ENCODE measurements around the gene ATAD2B. TPM values are rescaled to one million over a fixed set of nuclear protein-coding genes. Genes with fewer than 3 reads are reported as not detected.
A peak's percentile ranks its signal among the peaks of the same experiment; 100 is the strongest.

The ATAD2B gene
- total and polyA plus RNA-seq, 2 experiments from 2014 or later: 4.8 to 6.7 TPM

DNA sequence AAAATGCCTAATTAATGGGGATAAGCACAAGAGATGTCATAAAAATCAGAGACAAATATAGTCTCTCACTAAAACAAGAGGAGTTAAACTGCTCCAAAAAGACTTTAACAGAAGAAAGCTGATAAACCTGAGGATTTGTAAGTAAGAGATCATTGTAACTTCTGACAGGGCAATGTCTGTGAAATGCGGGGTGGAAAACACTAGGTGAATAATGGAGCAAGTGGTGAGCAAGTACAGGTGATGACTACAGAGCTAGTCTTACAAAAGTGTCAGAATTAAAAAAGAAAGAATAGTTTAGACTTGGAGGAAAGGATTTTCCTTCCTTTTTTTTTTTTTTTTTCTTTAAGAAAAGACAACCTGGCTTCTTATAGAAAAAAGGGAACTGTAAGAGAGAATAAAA is 22.7 kb downstream of the ATAD2B start:
- 90 to 100% methylated on average over 1 of the region's 1 CpG for WGBS, 2 experiments (ENCODE audit: low coverage in 1 of 2, low lambda C conversion rate in 2 of 2, missing lambda C conversion rate in 2 of 2)
- Histone ChIP-seq H3K4me3 (no peak overlapping the region), H3K4me1 (ENCODE audit: insufficient read depth) (peaks cover 43% of the 10 kb centered on the region), H3K4me2 (ENCODE audit: unreplicated experiment) (peak overlapping the region; percentile 16), H4K20me1 (ENCODE audit: insufficient read depth) (no peaks in the 10 kb centered on the region), H3K27me3 (replicated peaks; ENCODE audit: insufficient read depth) (no peaks in the 10 kb centered on the region), H3K9me2 (ENCODE audit: insufficient read depth) (no peaks in the 10 kb centered on the region), H3K79me2 (ENCODE audit: insufficient read depth) (peaks cover 86% of the 10 kb centered on the region), H3F3A (ENCODE audit: insufficient read depth) (peaks cover 28% of the 10 kb centered on the region), H3K9ac (peak overlapping the region; percentile 24; the same call in 1 of the 2 replicates), H3K27ac (peak overlapping the region; percentile 33), H3K36me3 (ENCODE audit: low read depth) (no peaks in the 10 kb centered on the region), H2AFZ (no peak overlapping the region), H3K9me3 (ENCODE audit: low read depth) (no peaks in the 10 kb centered on the region)
- in situ Hi-C loops (cut with MboI): no loop called here
- DNase-seq: no peak
- TF ChIP-seq EZH2phosphoT487 (IDR thresholded peaks at IDR 0.05; ENCODE audit: insufficient read depth, low read depth) (no peak), EZH2 (IDR thresholded peaks at IDR 0.05; ENCODE audit: insufficient read depth, poor library complexity, severe bottlenecking) (no peak)

DNA sequence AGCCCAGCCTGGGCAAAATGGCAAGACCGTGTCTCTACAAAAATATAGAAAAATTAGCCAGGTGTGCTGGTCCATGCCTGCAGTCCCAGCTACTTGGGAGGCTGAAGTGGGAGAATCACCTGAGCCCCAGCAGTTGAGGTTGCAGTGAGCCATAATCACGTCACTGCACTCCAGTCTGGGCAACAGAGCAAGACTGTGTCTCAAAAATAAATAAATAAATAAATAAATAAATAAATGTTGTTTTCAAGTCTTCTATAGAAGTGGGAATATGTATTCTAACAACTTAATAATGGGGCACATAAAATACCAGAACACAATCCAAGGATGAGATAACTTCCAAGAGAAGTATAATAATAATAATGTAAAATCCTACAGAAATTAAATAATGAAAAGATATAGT is 23.9 kb downstream of the ATAD2B start:
- peaks cover 43% of the 10 kb centered on the region for H3K4me1 ChIP-seq (ENCODE audit: insufficient read depth)
- no peak for TF ChIP-seq EZH2 (IDR thresholded peaks at IDR 0.05; ENCODE audit: insufficient read depth, poor library complexity, severe bottlenecking)
- TF ChIP-seq EZH2phosphoT487 (IDR thresholded peaks at IDR 0.05; ENCODE audit: insufficient read depth, low read depth): no peak
- no peak overlapping the region for H3K4me2 ChIP-seq (ENCODE audit: unreplicated experiment)
- no peaks in the 10 kb centered on the region for H3K9me2 ChIP-seq (ENCODE audit: insufficient read depth)
- H2AFZ ChIP-seq: no peak overlapping the region
- H3K27ac ChIP-seq: peak overlapping the region; percentile 88
- no peaks in the 10 kb centered on the region for H3K36me3 ChIP-seq (ENCODE audit: low read depth)
- H3K27me3 ChIP-seq (replicated peaks; ENCODE audit: insufficient read depth): no peaks in the 10 kb centered on the region
- 84 to 93% methylated on average over 2 of the region's 2 CpGs for WGBS, 2 experiments (ENCODE audit: low coverage in 1 of 2, low lambda C conversion rate in 2 of 2, missing lambda C conversion rate in 2 of 2)
- H4K20me1 ChIP-seq (ENCODE audit: insufficient read depth): no peaks in the 10 kb centered on the region
- H3K9me3 ChIP-seq (ENCODE audit: low read depth): no peaks in the 10 kb centered on the region
- H3K4me3 ChIP-seq: no peak overlapping the region
- no peak for DNase-seq
- in situ Hi-C loops (cut with MboI): no loop called here
- H3K9ac ChIP-seq: no peak overlapping the region
- H3K79me2 ChIP-seq (ENCODE audit: insufficient read depth): peaks cover 87% of the 10 kb centered on the region
- H3F3A ChIP-seq (ENCODE audit: insufficient read depth): peaks cover 29% of the 10 kb centered on the region

DNA sequence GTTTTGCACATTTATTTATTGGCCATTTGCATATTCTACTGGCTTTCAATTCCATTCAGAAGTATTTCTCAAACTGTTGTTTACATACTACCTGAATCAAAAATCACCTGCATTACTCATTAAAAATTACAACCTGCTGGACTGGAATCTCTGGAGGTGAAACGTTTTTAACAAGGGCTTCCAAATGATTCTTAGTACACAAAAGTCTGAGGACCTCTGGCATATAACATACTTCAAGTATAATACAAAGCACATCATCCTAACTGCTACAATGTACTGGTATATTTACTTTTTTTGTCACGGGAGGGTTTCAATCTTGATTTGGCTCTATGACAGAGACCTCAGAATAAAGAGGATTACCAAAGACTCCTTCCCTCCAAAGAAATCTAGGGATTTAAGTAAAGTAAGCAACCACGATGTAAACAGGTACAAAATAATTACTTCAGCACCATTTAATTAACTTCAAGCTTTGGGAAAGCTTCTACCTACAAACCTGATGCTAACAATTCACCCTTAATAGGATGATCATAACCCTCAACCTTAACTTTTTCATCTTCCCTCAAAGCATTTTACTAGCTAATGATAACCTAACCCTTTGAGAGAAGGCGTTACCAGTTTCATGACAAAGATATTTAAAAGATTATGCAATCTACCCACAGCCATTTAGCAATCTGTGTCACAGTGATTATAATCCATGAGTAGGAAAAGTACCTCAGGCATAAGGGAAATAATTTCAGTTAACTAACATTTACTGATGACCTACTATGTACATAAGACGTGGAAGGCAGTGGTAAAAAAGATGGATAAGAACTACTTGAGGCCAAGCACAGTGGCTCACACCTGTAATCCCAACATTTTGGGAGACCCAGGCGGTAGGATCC is 24.7 kb downstream of the ATAD2B start:
- TF ChIP-seq EZH2phosphoT487 (IDR thresholded peaks at IDR 0.05; ENCODE audit: insufficient read depth, low read depth) (no peak), EZH2 (IDR thresholded peaks at IDR 0.05; ENCODE audit: insufficient read depth, poor library complexity, severe bottlenecking) (no peak)
- peak overlapping the region; percentile 88 for H3K27ac ChIP-seq
- WGBS, 2 experiments (ENCODE audit: low coverage in 1 of 2, low lambda C conversion rate in 2 of 2, missing lambda C conversion rate in 2 of 2): 20 to 31% methylated on average over 6 of the region's 6 CpGs
- no peaks in the 10 kb centered on the region for H3K27me3 ChIP-seq (replicated peaks; ENCODE audit: insufficient read depth)
- no peaks in the 10 kb centered on the region for H3K36me3 ChIP-seq (ENCODE audit: low read depth)
- no peaks in the 10 kb centered on the region for H3K9me3 ChIP-seq (ENCODE audit: low read depth)
- H2AFZ ChIP-seq: no peak overlapping the region
- H3K4me2 ChIP-seq (ENCODE audit: unreplicated experiment): peak overlapping the region; percentile 75
- H3K4me1 ChIP-seq (ENCODE audit: insufficient read depth): peaks cover 43% of the 10 kb centered on the region
- H3K4me3 ChIP-seq: peak overlapping the region; percentile 30; the same call in 1 of the 2 replicates
- H3K79me2 ChIP-seq (ENCODE audit: insufficient read depth): peaks cover 88% of the 10 kb centered on the region
- peak overlapping the region; percentile 35 for H3K9ac ChIP-seq
- peaks cover 29% of the 10 kb centered on the region for H3F3A ChIP-seq (ENCODE audit: insufficient read depth)
- H3K9me2 ChIP-seq (ENCODE audit: insufficient read depth): no peaks in the 10 kb centered on the region
- peak; percentile 85 for DNase-seq
- no peaks in the 10 kb centered on the region for H4K20me1 ChIP-seq (ENCODE audit: insufficient read depth)
- in situ Hi-C loops (cut with MboI): no loop called here

DNA sequence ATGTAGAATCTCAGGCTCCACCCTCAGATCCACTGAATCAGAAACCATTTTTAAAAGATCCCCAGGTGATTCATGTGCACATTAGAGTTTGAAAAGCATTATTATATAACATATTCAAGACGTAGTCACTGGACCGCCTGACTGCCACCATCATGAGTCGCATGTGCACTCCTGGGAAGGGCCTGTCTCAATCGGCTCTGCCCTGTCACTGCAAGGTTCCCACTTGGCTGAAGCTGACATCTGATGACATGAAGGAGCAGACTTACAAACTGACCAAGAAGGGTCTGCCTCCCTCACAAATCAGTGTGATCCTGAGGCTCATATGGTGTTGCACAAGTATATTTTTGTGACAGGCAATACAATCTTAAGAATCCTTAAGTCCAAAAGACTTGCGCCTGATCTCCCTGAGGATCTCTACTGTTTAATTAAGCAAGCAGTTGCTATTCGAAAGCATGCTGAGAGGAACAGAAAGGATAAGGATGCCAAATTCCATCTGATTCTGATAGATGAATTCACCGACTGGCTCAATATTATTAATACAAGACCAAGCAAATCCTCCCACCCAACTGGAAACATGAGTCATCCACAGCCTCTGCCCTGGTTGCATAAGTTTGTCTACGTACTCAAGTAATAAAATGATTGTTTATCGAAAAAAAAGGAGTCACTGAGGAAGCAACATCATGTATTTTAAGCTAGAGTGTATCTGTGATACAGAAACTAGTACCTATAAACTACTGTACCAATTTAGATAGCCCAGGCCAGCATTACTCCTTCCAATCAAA is 26.2 kb downstream of the ATAD2B start:
- peaks cover 43% of the 10 kb centered on the region for H3K4me1 ChIP-seq (ENCODE audit: insufficient read depth)
- H2AFZ ChIP-seq: peak overlapping the region; percentile 69
- H3K27me3 ChIP-seq (replicated peaks; ENCODE audit: insufficient read depth): no peaks in the 10 kb centered on the region
- no peaks in the 10 kb centered on the region for H3K36me3 ChIP-seq (ENCODE audit: low read depth)
- in situ Hi-C loops (cut with MboI): no loop called here
- peaks cover 94% of the 10 kb centered on the region for H3K79me2 ChIP-seq (ENCODE audit: insufficient read depth)
- H3K9me2 ChIP-seq (ENCODE audit: insufficient read depth): no peaks in the 10 kb centered on the region
- WGBS, 2 experiments (ENCODE audit: low coverage in 1 of 2, low lambda C conversion rate in 2 of 2, missing lambda C conversion rate in 2 of 2): 13% methylated on average over 9 of the region's 9 CpGs
- DNase-seq: peak; percentile 91
- H4K20me1 ChIP-seq (ENCODE audit: insufficient read depth): no peaks in the 10 kb centered on the region
- TF ChIP-seq EZH2phosphoT487 (IDR thresholded peaks at IDR 0.05; ENCODE audit: insufficient read depth, low read depth) (no peak), EZH2 (IDR thresholded peaks at IDR 0.05; ENCODE audit: insufficient read depth, poor library complexity, severe bottlenecking) (no peak)
- H3K27ac ChIP-seq: peak overlapping the region; percentile 88
- H3K4me2 ChIP-seq (ENCODE audit: unreplicated experiment): peak overlapping the region; percentile 75
- no peaks in the 10 kb centered on the region for H3K9me3 ChIP-seq (ENCODE audit: low read depth)
- H3F3A ChIP-seq (ENCODE audit: insufficient read depth): peaks cover 29% of the 10 kb centered on the region
- H3K9ac ChIP-seq: peak overlapping the region; percentile 72
- H3K4me3 ChIP-seq: peak overlapping the region; percentile 49
